Upper lobe of left lung (tissue), 4 donors: ENCODE data around the gene MUC6.

Source experiments
- EP300 ChIP-seq, 4 donors: sonication (generic); formaldehyde crosslinking; IDR thresholded peaks; one replicate each; pipeline ENCODE4 v1.5.1; 2017; ENCODE audit warnings: antibody characterized with exemption in 4 of 4, control low read depth in 2 of 4
- TF ChIP-seq, protein P1 (sequence below), 6 experiments: fragments of 450-650 bp in 4 of 6; fragments of 200-600 bp in 2 of 6; sonication (generic) in 2 of 6; IDR thresholded peaks; one replicate each; pipeline ENCODE4 v1.5.1; 2016 to 2019; ENCODE audit warnings: antibody characterized with exemption in 6 of 6

DNA sequence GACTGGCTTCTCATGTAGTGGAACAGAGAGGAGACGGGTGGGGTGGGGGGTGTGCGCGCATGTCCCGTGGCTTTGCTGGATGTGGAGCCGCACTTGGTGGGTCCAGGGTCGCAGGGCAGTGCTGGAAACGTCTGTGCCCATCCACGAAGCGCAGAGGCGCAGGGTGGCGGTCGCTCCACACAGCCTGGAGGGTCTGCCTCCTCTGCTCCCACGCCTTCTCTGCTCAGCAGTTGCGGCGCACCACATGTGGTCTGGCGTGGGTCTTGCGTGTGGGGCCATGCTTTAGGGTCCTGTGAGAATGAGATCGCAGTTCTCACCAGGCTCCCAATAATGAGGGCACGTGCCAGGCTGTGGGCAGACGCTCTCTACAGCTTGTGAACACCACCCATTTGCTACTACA, 50.7 kb downstream of the MUC6 start:
- TF ChIP-seq, protein P1, sequence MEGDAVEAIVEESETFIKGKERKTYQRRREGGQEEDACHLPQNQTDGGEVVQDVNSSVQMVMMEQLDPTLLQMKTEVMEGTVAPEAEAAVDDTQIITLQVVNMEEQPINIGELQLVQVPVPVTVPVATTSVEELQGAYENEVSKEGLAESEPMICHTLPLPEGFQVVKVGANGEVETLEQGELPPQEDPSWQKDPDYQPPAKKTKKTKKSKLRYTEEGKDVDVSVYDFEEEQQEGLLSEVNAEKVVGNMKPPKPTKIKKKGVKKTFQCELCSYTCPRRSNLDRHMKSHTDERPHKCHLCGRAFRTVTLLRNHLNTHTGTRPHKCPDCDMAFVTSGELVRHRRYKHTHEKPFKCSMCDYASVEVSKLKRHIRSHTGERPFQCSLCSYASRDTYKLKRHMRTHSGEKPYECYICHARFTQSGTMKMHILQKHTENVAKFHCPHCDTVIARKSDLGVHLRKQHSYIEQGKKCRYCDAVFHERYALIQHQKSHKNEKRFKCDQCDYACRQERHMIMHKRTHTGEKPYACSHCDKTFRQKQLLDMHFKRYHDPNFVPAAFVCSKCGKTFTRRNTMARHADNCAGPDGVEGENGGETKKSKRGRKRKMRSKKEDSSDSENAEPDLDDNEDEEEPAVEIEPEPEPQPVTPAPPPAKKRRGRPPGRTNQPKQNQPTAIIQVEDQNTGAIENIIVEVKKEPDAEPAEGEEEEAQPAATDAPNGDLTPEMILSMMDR (IDR thresholded peaks at IDR 0.05): no peak
- no peak for TF ChIP-seq EP300 (IDR thresholded peaks at IDR 0.05)
